CD1c-positive myeloid dendritic cell (primary cell): ENCODE results near the gene KIF25.
"Not testable (repeated sequence)": the region's sequence is repeated elsewhere in the genome, so short reads cannot be mapped to it uniquely, and the experiment has no call there.

Source experiments
- DNase-seq: peaks from one replicate; pipeline ENCODE4 v3.0.0-alpha.2; 2016; ENCODE audit errors: extremely low spot score

Gene KIF25

GRCh38 chr6:167975458-167975857, 22.0 kb upstream of the KIF25 start:
- DNase-seq, result no peak

GRCh38 chr6:167976116-167976657, 21.3 kb upstream of the KIF25 start:
- DNase-seq, result not testable (repeated sequence)

GRCh38 chr6:167976708-167977107, 20.8 kb upstream of the KIF25 start:
- no peak for DNase-seq

DNA sequence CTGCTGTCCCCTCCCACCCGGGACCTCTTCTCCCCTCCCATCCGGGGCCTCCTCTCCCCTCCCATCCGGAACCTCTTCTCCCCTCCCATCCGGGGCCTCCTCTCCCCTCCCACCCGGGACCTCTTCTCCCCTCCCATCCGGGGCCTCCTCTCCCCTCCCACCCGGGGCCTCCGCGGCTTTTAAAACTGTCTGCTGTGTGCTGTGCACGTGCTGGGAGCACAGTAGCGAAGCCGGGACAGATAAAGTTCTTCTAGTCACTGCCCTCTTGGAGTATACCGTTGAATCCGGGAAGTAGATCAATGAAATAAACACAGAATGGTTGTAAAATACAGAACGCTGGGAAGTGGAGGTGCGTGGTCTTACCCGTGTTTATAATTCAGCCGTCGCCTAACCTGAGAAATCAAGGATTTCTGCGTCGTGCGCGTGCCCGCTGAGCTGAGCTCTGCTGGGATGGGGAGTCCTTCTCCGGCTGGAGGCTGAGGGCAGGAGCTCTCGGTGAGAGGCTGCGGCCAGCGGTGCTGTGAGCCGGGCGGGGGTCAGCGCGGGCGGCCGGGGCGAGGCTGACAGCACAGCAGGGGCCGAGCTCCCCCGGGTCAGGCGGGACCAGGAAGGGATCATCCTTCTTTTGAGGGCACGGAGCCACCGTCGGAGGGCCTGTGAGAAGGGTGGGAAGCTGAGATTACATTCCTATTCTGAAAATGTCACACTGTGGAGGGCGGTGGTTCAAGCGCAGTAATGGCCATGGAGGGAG, 19.6 kb upstream of the KIF25 start:
- no peak for DNase-seq

DNA sequence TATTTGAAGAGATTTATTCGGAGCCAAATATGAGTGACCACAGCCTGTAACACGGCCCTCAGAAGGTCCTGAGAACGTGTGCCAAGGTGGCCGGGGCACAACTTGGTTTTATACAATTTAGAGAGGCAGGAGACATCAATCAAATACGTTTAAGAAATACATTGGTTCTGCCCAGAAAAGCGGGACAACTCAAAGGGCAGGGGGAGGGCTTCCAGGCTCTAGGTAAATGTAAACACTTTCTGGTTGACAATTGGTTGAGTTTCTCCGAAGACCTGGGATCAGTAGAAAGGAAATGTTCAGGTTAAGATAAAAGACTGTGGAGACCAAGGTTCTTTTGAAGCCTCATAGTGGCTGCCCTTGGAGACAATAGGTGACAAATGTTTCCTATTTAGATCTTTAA, 18.9 kb upstream of the KIF25 start:
- DNase-seq, result no peak

- DNase-seq, result no peak
Measured at GRCh38 chr6:167979436-167980139, 17.9 kb upstream of the KIF25 start.

GRCh38 chr6:167980911-167981580, 16.4 kb upstream of the KIF25 start:
- DNase-seq, result no peak

- DNase-seq, result no peak
Measured at GRCh38 chr6:167981916-167982462, 15.5 kb upstream of the KIF25 start.

DNA sequence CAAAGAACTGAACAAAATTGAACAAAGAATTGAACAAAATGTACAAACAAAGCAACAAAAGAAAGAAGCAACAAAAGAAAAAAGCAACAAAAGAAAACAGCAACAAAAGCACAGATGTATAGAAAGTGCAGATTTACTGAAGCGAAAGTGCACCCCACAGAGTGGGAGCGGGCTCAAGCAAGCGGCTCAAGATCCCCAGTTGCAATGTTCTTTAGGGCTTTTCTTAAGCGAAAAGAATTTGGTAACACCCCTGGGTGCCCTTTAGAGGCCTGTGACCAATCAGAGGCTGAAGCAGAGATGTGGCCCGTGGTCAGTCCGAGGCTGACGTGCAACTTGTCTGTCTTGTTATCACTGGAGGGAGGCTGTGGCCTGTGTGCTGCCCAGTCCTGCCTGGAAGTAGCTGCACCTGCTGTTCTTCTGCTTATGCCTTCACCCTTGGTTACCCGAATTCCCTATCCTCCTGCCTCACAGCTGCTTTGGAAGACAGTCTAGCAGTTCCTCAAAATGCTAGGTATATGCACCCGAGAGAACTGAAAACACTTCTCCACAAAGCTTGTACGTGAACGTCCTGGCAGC, 13.2 kb upstream of the KIF25 start:
- DNase-seq, result no peak

DNA sequence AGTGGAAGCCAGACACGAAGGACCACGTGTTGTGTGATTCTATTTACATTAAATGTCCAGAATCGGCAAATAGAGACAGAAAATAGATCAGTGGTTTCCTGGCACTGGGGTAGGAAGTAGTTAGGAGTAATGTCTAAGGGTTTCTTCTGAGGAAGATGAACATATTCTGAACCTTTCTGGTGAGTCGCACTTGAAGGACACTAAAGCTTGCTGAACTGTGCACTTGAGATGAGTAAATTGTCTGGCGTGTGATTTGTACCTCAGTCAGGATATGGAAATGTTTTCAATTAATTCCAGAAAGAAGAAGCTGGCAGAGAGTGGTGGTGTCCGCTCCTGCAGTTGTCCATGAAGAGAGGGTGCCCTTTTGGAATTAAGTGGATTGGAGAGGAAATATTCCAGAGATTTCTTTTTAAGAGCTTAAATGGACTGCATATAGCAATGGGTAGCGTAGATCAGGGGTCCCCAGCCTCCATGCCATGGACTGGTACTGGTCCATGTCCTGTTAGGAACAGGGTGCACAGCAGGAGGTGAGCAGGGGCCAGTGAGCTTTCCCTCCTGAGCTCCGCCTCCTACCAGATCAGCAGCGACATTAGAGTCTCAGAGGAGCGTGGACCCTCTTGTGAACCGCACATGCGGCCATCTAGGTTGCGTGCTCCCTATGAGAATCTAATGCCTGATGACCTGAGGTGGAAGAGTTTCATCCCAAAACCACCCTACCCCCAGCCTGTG, 12.4 kb upstream of the KIF25 start:
- no peak for DNase-seq

- DNase-seq, result no peak
Measured at GRCh38 chr6:167985911-167986595, 11.4 kb upstream of the KIF25 start.

- no peak for DNase-seq
Measured at GRCh38 chr6:167987396-167988153, 9.9 kb upstream of the KIF25 start.

DNA sequence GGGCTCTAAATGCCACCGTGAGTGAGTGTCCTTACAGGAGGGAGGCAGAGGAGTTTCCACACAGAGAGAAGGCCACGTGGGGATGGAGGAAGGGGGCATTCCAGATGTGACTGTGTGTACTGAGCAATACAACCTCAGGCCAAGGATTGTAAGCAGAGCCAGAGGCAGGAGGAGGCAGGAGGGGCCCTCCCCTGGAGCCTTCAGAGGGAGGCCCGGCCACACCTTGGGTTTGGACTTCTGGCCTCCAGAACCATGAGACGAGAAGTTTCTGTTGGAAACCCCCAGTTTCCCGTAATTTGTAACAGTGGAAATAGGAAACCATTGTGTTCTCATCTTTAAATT, 9.3 kb upstream of the KIF25 start:
- DNase-seq, result no peak

DNA sequence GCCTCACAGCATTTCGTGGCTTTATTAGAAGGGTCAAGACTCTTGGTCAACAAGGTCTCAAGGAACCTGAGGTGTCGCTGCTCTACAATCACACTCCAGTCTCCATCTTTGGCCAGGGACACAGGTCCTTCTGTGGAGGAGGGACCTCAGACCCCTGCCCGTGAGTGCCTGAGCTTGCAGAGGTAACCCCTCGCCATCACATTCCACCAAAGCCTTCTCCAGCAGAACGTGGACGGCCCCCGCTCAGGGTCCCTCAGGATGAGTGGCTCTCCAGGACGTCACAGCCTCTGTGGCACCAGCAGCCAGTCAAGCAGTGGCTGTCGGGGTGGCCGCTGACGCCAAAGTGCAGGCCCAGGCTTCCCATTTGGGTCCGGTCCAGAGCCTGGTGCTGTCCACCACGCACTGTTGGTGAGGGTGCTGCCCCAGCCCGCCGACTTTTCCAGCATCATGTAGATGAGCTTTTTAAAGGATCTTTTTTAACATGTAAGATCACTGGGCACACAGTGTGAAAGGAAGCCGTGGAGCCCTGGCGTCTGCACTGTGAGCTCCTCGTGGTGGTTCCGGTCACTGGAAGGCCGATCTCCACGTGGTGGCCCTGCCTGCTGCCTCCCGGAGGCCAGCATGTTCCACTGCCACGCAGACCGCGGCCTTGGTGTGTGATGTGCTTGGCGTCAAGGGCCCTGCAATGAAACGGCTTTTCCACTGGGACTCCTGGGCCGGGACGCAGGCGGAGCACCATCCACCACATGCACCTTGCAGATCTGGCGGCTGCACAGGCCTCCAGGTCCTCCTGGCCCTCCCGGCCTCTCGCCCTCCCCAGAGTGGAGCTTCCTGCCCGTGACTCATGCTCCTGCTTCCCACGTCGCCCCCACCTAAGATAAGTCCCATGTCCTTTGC, 8.3 kb upstream of the KIF25 start:
- no peak for DNase-seq

DNA sequence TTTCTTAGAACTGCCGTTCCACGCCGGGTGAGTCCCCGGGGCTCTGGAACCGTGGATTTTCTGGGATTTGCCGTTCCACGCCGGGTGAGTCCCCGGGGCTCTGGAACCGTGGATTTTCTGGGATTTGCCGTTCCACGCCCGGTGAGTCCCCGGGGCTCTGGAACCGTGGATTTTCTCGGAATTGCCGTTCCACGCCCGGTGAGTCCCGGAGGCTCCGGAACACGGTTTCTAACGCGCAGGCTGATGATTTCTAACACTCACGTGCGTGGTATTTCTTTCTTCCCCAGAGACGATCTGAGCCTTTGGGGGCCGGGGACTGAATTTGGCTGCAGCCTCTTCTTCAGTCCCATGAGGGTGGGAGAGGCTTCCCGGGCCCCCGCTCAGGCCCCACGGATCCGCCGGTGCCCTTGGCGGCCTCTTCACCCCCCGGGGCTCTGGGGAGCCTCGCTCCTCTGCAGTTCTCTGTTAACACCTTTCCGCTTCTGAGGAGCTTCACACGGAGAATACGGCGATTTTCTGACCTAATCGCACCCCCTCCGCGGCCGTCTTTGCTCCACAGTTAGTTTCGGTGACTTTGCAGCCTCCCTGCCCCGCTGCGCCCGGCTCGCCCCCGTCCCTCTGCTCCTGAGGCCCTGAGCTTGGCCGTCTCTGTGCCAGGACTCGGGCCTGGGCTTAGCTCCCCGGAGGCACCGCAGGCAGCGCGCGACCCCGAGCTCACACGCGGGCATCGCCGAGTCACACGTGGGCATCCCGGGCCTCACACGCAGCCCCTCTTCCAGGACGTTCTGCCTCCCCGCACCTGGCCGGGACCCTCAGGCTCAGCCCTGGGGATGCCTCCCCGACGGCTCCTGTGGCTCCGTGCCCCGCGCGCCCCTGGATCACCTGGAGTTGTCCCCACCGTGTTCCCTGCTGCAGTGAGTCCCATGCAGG, 7.2 kb upstream of the KIF25 start:
- DNase-seq, result no peak

DNA sequence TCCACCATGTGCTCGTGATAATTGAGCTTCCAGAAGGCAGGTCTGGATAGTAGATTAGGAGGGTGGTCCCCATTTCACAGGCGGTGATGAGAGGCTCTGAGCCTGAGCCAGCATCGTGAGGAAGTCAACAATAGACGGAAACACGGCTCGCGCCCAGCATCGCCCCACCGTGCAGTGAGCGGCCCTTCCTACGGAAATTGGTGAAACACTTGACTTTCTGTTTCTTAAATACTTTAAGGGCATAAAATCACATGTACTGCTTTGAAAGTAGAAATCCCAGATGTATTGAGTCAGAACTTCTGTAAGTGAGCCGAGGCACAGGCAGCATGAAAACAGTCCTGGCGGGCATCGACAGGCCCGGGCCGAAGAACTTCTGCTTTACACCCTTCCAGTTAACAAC, 4.3 kb upstream of the KIF25 start:
- no peak for DNase-seq

DNA sequence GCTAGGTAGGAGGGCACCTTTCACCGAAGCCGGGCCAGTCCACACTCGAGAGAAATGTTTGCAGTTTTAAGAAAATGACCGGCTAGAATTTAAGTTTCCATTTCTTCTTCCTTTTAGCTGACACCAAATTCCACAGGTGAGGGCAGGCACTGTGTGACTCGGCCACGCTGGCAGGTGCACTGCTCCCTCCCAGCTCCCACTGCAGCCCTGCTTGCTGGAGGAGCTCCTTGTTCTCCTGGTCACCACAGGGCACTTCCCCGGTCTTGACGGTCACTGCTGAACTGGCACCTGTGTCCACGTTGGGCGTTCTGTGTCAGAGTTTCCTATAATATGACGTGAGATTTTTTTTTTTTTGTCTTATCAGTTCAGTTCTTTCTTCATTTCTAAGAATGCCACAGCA, 3.6 kb upstream of the KIF25 start:
- DNase-seq, result no peak

- no peak for DNase-seq
Measured at GRCh38 chr6:167995302-167995701, 2.2 kb upstream of the KIF25 start.
